GM10248 (cell line): ENCODE results near the gene YY1.

Source experiments
- CTCF ChIA-PET: fragments of 300-600 bp; sonication (Branson Sonifier 250); formaldehyde crosslinking; extraction: SDS; loops from one replicate; lab custom pipeline; 2021; ENCODE audit warnings: antibody characterized with exemption; lab: Yijun Ruan, JAX
- POLR2A ChIA-PET: fragments of 350-650 bp; sonication (Branson Sonifier 250); formaldehyde crosslinking; extraction: SDS; loops from one replicate; lab custom pipeline; 2020; ENCODE audit warnings: antibody characterized with exemption; lab: Yijun Ruan, JAX
- DNase-seq: peaks from one replicate; pipeline ENCODE4 v3.0.0; 2012; ENCODE audit errors: extremely low spot score
- TF ChIP-seq, protein P1 (sequence below): IDR thresholded peaks from 2 replicates; pipeline ENCODE4 v1.5.1; 2012; ENCODE audit warnings: mild to moderate bottlenecking, low read depth; ENCODE audit errors: extremely low read depth, missing control alignments, control extremely low read depth

The YY1 gene

GRCh38 chr14:100292776-100293461, 54.0 kb downstream of the YY1 start:
- ChIA-PET CTCF (interaction anchor here (1.5 to 9.7 kb wide), 2 partner anchors 8 to 85 kb away, joined by 3 to 121 read pairs; no protein-coding TSS in a partner anchor), POLR2A (no interaction called here)
- DNase-seq = no peak
- TF ChIP-seq, protein P1, sequence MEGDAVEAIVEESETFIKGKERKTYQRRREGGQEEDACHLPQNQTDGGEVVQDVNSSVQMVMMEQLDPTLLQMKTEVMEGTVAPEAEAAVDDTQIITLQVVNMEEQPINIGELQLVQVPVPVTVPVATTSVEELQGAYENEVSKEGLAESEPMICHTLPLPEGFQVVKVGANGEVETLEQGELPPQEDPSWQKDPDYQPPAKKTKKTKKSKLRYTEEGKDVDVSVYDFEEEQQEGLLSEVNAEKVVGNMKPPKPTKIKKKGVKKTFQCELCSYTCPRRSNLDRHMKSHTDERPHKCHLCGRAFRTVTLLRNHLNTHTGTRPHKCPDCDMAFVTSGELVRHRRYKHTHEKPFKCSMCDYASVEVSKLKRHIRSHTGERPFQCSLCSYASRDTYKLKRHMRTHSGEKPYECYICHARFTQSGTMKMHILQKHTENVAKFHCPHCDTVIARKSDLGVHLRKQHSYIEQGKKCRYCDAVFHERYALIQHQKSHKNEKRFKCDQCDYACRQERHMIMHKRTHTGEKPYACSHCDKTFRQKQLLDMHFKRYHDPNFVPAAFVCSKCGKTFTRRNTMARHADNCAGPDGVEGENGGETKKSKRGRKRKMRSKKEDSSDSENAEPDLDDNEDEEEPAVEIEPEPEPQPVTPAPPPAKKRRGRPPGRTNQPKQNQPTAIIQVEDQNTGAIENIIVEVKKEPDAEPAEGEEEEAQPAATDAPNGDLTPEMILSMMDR = no peak

DNA sequence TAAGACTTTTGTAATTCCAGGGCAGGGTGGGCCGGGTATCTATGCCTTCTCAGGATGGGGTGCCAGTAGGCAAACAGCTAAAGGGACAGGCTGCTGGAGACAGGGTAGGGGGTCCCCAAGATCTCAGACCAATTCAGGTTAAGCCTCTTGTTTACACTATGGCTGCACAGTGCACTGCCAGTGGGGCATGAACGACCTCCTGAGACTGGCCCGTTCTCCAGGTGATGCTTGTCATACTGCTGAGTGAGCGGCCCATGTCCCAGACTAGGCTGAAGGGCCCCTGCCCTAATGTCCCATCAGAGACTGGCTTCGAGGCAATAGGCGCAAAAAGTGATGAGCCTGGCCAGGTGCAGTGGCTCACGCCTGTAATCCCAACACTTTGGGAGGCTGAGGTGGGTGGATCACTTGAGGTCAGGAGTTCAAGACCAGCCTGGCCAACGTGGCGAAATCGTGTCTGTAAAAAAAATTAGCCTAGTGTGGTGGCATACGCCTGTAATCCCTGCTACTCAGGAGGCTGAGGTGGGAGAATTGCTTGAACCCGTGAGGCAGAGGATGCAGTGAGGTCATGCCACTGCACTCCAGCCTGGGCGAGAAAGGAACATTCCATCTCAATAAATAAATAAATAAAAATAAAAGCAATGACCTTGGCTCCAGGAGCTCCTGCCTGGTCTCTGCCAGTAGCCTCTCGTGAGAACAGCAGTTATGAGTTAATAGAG, 54.7 kb downstream of the YY1 start:
- TF ChIP-seq, protein P1 = no peak
- ChIA-PET POLR2A (no interaction called here), CTCF (interaction anchor here (1.3 to 9.7 kb wide), 5 partner anchors 8 to 90 kb away, joined by 3 to 121 read pairs (median 4); no protein-coding TSS in a partner anchor)
- DNase-seq = no peak

GRCh38 chr14:100294213-100294962, 55.4 kb downstream of the YY1 start:
- ChIA-PET POLR2A (interaction anchor here (0.5 kb wide), 1 partner anchor 22 kb away, joined by 3 read pairs; no protein-coding TSS in a partner anchor), CTCF (interaction anchor here (1.3 to 9.7 kb wide), 5 partner anchors 8 to 89 kb away, joined by 3 to 121 read pairs (median 4); no protein-coding TSS in a partner anchor)
- no peak for DNase-seq
- TF ChIP-seq, protein P1 = no peak

DNA sequence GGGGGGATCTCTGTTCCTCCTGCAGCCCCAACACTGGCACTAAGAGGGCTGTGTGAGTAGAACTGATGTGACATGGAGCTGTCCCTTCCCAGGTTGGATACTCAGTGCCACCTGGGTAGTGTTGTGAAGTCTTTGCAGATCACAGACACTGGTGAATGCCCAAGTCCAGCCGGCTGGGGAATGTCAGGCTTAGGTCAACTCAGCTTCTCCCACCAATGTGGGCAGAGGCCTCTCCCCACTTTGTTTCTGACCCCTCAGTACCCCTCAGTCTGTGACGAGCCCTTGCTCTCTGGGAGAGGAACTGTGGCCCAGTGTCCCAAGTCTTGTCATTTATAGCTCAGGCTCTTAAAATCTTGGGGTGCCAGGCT, 56.0 kb downstream of the YY1 start:
- TF ChIP-seq, protein P1 = no peak
- ChIA-PET CTCF (interaction anchor here (1.3 to 9.7 kb wide), 5 partner anchors 8 to 89 kb away, joined by 3 to 121 read pairs (median 4); no protein-coding TSS in a partner anchor), POLR2A (interaction anchor here (0.5 kb wide), 1 partner anchor 22 kb away, joined by 3 read pairs; no protein-coding TSS in a partner anchor)
- no peak for DNase-seq

- CTCF ChIA-PET = interaction anchor here (1.0 to 9.7 kb wide), 4 partner anchors 7 to 66 kb away, joined by 3 to 121 read pairs (median 4); no protein-coding TSS in a partner anchor
- POLR2A ChIA-PET = no interaction called here
- no peak for DNase-seq
- TF ChIP-seq, protein P1 = no peak
These were observed 56.6 kb downstream of the YY1 start for GRCh38 chr14:100295376-100296105.
